Naive B cell (primary cell): ENCODE data around the gene ASTN2. TPM values are rescaled to one million over a fixed set of nuclear protein-coding genes. Genes with fewer than 3 reads are reported as not detected.

Source experiments
- ATAC-seq, 2 donors: fragments of 150-1000 bp; cut with Tn5 transposase; 2 replicates each; pipeline ENCODE4 v1.10.0; 2021; ENCODE audit warnings: low read depth in 2 of 2, mild to moderate bottlenecking in 2 of 2, moderate library complexity in 2 of 2
- DNase-seq: peaks from one replicate; pipeline ENCODE4 v3.0.0; 2022
- H3K27ac Mint-ChIP-seq, 6 donors: one replicate each; pipeline ENCODE4 v1.8.0; 2020 to 2022; ENCODE audit warnings: mild to moderate bottlenecking in 6 of 6, mixed read lengths in 6 of 6, moderate library complexity in 5 of 6, inconsistent platforms in 2 of 6
- H3K27me3 Mint-ChIP-seq, 3 donors: one replicate each; pipeline ENCODE4 v1.8.0; 2021 to 2022; ENCODE audit warnings: mixed read lengths in 3 of 3, mild to moderate bottlenecking in 1 of 3
- H3K36me3 Mint-ChIP-seq, 2 donors: one replicate each; pipeline ENCODE4 v1.8.0; 2020 to 2022; ENCODE audit warnings: mixed read lengths in 2 of 2, inconsistent platforms in 1 of 2, mild to moderate bottlenecking in 1 of 2
- H3K4me1 Mint-ChIP-seq, 3 donors: one replicate each; pipeline ENCODE4 v1.8.0; 2020 to 2022; ENCODE audit warnings: mixed read lengths in 3 of 3, inconsistent platforms in 1 of 3, mild to moderate bottlenecking in 1 of 3, moderate library complexity in 1 of 3
- H3K4me3 Mint-ChIP-seq, 8 donors: one replicate each; pipeline ENCODE4 v1.8.0; 2020 to 2022; ENCODE audit warnings: mild to moderate bottlenecking in 8 of 8, mixed read lengths in 8 of 8, moderate library complexity in 8 of 8, inconsistent platforms in 2 of 8
- H3K9me3 Mint-ChIP-seq, 7 donors: one replicate each; pipeline ENCODE4 v1.8.0; 2020 to 2022; ENCODE audit warnings: mixed read lengths in 7 of 7, mild to moderate bottlenecking in 5 of 7, inconsistent platforms in 2 of 7, moderate library complexity in 1 of 7
- polyA plus RNA-seq, 6 donors: library from polyadenylated mRNA; unstranded; fragments of 300-500 nt; fragmentation: Illumina TruSeq; gene quantifications; one replicate each; pipeline ENCODE4 v1.2.3, GENCODE V29; 2021; ENCODE audit warnings: low read depth in 6 of 6

Gene ASTN2
- polyA plus RNA-seq, 6 donors from 2014 or later: 0.89 to 2.5 (median 1.5) TPM; not detected in 1

- H3K36me3 Mint-ChIP-seq: no peaks in the 10 kb centered on the region
- no peak overlapping the region for H3K4me3 Mint-ChIP-seq
- no peak for ATAC-seq
- DNase-seq: no peak
- no peak overlapping the region for H3K27ac Mint-ChIP-seq
- H3K4me1 Mint-ChIP-seq: no peaks in the 10 kb centered on the region
- no peaks in the 10 kb centered on the region for H3K27me3 Mint-ChIP-seq
- peaks cover 0 to 3% (median 0%) of the 10 kb centered on the region in 7 donors for H3K9me3 Mint-ChIP-seq
Observed at GRCh38 chr9:116379821-116380220, 1035.0 kb downstream of the ASTN2 start.

- Mint-ChIP-seq H3K4me3 (peak overlapping the region in 1 of 8 donors; percentile 41), H3K36me3 (no peaks in the 10 kb centered on the region)
- no peak for ATAC-seq
Observed at GRCh38 chr9:116378873-116379272, 1036.0 kb downstream of the ASTN2 start.

GRCh38 chr9:116377179-116377798, 1037.6 kb downstream of the ASTN2 start:
- H3K4me3 Mint-ChIP-seq: no peak overlapping the region
- no peak overlapping the region for H3K27ac Mint-ChIP-seq
- H3K9me3 Mint-ChIP-seq: peaks cover 0 to 5% (median 0%) of the 10 kb centered on the region in 7 donors
- H3K36me3 Mint-ChIP-seq: no peaks in the 10 kb centered on the region
- DNase-seq: no peak
- H3K27me3 Mint-ChIP-seq: no peaks in the 10 kb centered on the region
- H3K4me1 Mint-ChIP-seq: no peaks in the 10 kb centered on the region
- ATAC-seq: no peak

More at GRCh38 chr9:116378873-116379272, 1036.0 kb downstream of the ASTN2 start:
- Mint-ChIP-seq H3K9me3 (peaks cover 0 to 3% (median 2%) of the 10 kb centered on the region in 7 donors), H3K4me1 (no peaks in the 10 kb centered on the region), H3K27me3 (no peaks in the 10 kb centered on the region), H3K27ac (peak overlapping the region in 1 of 6 donors; percentile 13)
- no peak for DNase-seq
